Stimulated activated CD8-positive, alpha-beta memory T cell treated with anti-CD3 and anti-CD28 coated beads, Interleukin-12 subunit alpha, Interleukin-12 subunit beta, amount 100 ng/mL, for 24 hours (primary cell): ENCODE data around the gene MAPK12.

ENCODE experiments used
- DNase-seq: peaks from one replicate; pipeline ENCODE4 v3.0.0-alpha.2; 2020; ENCODE audit errors: extremely low read depth

Gene MAPK12

DNA sequence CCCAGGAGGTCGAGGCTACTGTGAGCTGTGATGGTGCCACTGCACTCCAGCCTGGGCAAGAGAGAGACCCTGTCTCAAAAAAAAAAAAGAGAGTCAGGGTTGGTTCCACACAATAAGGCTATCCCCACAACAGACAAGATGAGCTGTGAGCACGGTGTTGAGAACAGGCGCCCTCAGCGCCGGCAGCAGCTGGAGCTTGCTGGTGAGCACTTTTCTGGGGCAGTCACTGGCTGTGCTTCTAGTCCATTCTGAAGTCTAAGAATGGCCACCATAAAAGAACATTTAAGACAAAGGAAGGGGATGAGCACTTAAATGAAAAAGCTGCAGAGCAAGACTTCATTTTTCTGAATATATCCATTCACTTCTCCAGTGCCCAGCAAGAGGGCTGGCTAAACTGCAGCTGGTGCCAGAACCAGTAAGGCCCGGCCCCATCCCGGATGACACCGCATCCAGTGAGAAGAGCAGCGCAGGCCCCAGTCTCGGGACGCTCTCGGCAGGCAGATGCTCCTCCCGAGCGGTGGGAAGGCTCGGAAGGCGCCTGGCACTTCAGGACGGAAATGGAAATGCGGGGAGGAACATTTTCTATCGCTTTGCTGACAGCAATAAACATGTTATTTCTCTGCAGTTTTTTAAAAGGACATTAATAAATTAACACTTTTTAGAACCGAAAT is 28.9 kb downstream of the MAPK12 start:
- no peak for DNase-seq

DNA sequence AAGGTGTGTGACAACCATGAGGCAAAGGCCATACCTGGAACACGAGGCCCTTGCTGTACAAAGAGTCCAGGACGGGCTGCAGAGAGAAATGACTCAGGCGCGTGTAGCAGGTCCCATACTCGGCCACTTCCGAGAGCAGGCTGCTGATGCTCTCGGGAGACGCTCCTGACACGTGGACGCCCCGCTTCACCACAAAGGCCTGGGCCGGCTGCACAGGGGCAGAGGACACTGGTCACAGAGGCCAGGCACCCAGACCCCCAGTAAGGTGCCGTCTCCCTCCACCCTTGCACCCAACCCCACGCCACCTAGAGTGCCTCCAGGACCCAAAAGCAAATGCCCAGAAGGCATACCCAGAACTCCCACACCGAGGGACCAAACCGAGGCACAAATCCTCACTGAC is 32.1 kb downstream of the MAPK12 start:
- no peak for DNase-seq

- no peak for DNase-seq
Measured at GRCh38 chr22:50228366-50228765, 33.1 kb downstream of the MAPK12 start.

DNA sequence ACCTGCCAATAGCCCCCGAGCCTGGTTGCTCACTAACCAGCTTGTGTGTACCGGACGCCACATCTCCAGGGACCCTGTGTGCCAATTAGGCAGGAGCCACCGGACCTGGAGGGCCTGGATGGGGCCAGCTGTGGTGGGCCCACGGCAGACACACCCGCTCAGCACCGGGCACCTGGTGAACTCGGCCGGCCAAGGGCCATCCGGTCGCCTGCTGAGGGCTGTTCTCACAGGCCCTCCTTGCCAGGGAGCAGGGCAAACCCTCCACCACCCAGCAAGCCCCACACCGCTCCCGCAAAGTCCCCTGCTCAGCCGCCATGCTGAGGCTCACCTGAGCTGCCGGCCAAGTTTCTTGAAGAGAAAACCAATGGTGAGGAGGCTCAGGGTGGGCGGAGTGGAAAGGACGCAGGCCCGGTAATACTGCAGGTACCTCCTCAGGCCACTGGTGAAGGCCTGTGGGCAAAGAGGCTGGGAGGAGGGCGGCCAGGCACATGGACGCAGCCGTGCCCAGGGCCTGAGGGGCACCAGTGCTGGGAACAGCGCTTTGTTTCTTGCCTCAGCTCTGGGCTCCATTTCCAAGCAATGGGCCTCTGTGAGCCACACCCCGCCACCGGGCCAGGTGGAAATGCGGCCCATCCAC is 33.8 kb downstream of the MAPK12 start:
- DNase-seq: no peak

DNA sequence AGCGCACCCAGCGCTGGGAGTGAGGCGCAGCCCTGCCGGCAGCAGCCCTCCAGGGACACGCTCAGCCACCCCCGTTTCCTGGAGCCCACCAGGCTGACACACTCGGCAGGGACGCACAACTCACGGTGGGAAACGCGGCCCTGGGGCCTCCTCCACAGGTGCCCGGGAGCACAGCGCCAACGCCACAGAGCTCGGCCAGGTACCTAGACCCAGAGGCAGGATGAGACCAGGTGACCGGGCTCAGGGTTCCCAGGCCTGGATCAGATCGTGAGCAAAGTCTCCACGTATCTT is 34.7 kb downstream of the MAPK12 start:
- no peak for DNase-seq

DNA sequence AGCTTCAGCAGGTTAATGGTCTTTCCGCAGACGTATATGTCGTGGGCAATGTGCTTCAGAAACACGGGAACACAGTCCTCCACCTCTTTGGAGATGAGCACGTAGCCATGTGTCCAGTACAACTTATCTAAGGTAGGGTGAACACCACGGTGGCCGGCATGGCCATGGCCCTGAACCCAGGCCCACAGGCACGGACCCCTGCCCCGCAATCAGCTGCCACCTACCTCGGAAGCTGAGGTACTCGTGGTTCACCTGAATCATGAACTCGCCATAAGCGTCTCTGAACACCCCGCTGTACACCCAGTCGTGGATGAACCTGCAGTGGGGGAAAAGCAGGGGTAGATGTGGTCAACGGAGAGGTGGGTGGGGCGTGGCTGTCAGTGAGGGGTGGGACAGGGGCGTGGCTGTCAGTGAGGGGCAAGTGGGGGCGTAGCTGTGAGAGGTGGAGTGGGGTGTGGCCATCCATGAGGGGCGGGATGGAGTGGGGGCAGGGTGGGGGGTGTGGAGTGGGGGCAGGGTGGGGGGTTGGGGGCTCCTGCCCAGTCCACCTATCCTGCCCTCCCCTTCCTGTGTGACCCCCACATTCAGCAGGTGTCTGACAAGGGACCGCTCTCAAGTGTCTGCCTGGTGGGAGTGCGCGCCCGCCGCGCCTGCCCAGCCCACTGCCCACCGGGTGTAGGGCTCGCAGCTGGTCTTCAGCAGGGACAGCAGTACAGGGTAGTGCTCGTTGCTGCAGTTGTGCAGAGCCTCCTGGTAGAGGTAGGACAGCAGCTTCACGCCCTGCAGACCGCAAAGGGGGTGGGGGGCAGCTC is 35.2 kb downstream of the MAPK12 start:
- DNase-seq: no peak

DNA sequence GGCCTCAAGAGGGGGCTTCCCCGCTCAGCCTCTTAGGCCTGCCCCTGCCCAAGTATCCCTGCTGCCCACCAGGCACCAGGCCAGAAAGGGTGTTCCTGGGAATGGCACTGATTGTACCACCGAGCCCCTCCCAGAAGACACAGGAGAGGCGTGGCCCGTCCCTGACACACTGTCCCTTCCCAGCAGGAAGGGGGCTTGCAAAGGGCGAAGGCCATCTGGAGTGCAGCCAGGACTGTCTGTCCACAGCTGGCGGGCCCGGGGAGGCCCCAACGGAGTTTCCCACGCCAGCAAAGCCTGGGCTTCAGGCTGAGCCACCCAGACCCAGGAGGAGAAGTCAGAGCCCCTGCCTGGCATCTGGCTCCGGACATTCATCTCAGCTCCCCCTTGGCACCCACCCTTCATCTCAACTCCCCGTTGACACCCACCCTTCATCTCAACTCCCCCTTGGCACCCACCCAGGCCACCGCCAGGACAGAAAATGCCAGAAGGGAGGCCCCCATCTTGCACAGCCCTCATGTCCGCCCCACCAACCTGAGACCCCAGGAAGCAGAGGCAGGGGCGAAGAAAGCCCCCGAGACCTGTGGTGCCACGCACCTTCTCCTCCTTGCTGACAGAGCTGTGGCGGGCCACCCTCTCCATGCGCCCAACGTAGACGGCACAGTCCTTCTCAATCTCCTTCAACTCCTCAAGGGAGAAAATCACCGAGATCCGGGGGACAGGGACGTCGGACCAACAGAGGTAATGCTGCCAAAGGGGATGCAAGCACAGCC is 36.1 kb downstream of the MAPK12 start:
- no peak for DNase-seq

- DNase-seq: no peak
Measured at GRCh38 chr22:50224071-50224470, 37.4 kb downstream of the MAPK12 start.

GRCh38 chr22:50222508-50222907 is 39.0 kb downstream of the MAPK12 start:
- DNase-seq: no peak

- no peak for DNase-seq
Measured at GRCh38 chr22:50221410-50222300, 39.8 kb downstream of the MAPK12 start.

GRCh38 chr22:50220603-50221409 is 40.7 kb downstream of the MAPK12 start:
- no peak for DNase-seq

DNA sequence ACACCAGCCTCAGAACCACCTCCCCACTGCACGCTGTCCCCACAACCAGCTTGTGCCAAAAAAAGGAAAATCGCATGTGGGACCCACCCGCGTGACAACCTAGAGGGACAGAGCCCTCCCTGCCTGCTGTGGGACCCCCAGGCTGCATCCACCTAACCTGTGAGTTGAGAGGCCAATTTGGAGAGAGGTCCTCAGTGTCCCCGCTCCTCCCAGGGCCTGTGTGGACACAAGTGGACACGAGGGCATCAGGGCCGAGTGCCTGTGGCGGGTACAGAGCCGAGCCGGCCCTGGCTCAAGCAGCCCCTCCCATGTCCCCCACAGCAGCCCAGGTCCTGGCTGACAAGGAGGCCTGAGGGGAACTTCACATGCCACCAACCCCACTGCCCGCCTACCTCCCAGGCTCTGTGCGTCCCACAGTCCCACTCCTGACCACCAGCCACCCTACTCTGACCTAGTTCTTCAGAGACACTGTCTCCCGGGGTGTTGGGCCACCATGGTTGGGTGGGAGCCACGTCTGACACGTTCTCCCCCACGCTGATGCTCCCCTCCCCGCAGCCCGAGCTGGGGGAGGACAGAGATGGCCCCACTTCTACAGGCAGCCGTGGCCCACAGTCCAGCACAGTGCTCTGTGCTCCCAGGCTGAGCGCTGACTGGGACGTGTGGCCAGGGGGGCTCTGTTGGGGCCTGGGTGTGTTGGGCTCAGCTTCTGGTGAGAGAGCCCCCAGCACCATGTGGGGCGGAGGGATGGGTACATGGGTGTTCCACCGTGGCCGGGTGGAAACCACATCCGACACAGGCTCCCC is 41.5 kb downstream of the MAPK12 start:
- DNase-seq: no peak

GRCh38 chr22:50218996-50219727 is 42.3 kb downstream of the MAPK12 start:
- no peak for DNase-seq

GRCh38 chr22:50218153-50218995 is 43.1 kb downstream of the MAPK12 start:
- no peak for DNase-seq

- DNase-seq: no peak
Measured at GRCh38 chr22:50217543-50218152, 43.8 kb downstream of the MAPK12 start.

GRCh38 chr22:50216684-50217520 is 44.6 kb downstream of the MAPK12 start:
- no peak for DNase-seq
